Erythroblast (primary cell): ENCODE measurements around the gene SLC43A1.

Experiments
- GATA1 ChIP-seq: IDR thresholded peaks from 2 replicates; pipeline ENCODE4 v1.6.1; 2011; ENCODE audit warnings: low read depth, mild to moderate bottlenecking, control low read depth, low read length, moderate library complexity
- POLR2A ChIP-seq: IDR thresholded peaks from 2 replicates; pipeline ENCODE4 v1.6.1; 2011; ENCODE audit warnings: mild to moderate bottlenecking, low read length

DNA sequence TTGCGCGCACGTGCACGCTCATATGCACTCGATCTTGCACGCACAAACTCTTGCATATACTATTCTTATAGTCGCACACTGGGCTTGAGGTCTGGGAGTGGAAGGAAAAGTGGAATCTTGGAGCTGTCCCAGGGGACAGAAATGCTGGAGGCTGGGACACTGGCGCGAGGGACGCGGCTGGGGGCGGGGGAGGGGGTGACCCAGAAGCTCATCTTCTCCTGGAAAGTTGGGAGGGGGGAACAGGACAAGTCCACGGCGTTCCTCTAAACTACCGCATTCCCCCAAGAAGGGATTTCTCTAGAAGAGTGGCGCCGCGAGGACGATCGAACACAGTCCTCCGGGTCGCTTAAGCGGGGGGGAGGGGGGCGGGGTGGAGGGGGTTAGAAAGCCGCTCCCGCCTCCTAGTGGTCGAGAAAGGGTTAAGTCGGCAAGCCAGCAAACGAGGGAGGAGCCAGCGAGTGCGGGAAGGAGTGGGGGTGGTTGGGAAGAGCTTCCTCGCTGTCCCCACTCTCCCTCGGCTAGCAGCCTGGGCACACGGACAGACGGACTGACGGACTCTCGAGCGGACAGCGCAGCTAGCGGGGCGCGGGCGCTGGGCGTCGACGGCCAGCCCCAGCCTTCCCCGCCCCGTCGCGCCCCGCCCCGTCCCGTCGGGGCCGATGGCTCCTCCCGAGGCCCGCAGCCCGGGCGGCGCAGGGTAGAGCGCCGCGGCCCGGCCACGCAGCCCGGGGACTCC lies 55.3 kb downstream of the SLC43A1 start, which contains the start of gene RTN4RL2:
- TF ChIP-seq POLR2A (no peak), GATA1 (no peak)
